ENCODE measurements around the gene PLEKHH2. TPM values are rescaled to one million over a fixed set of nuclear protein-coding genes. Genes with fewer than 3 reads are reported as not detected.

The PLEKHH2 gene
- total RNA-seq, 2 experiments from 2014 or later: 0.35 to 0.48 TPM

GRCh38 chr2:43737097-43737854 is 100.2 kb downstream of the PLEKHH2 start:
- CTCF ChIA-PET: interaction anchor here (0.9 kb wide), 1 partner anchor 32 kb away, joined by 3 read pairs; no protein-coding TSS in a partner anchor
- no peak overlapping the region for H3K4me3 Mint-ChIP-seq
- POLR2A ChIA-PET: no interaction called here
- no peaks in the 10 kb centered on the region for H3K36me3 Mint-ChIP-seq (ENCODE audit: low read depth)
- H3K27ac Mint-ChIP-seq: no peak overlapping the region
- no peak for DNase-seq
- no peaks in the 10 kb centered on the region for H3K4me1 Mint-ChIP-seq
- H3K9me3 Mint-ChIP-seq: no peaks in the 10 kb centered on the region
- peaks cover 19% of the 10 kb centered on the region for H3K27me3 Mint-ChIP-seq

GRCh38 chr2:43737855-43738254 is 100.8 kb downstream of the PLEKHH2 start:
- H3K9me3 Mint-ChIP-seq: no peaks in the 10 kb centered on the region
- no peaks in the 10 kb centered on the region for H3K4me1 Mint-ChIP-seq
- H3K27ac Mint-ChIP-seq: no peak overlapping the region
- H3K27me3 Mint-ChIP-seq: peaks cover 15% of the 10 kb centered on the region
- POLR2A ChIA-PET: no interaction called here
- CTCF ChIA-PET: interaction anchor here (0.9 kb wide), 1 partner anchor 33 kb away, joined by 3 read pairs; no protein-coding TSS in a partner anchor
- no peak overlapping the region for H3K4me3 Mint-ChIP-seq
- DNase-seq: no peak
- H3K36me3 Mint-ChIP-seq (ENCODE audit: low read depth): no peaks in the 10 kb centered on the region

GRCh38 chr2:43738257-43738656 is 101.2 kb downstream of the PLEKHH2 start:
- ChIA-PET CTCF (interaction anchor here (0.9 kb wide), 1 partner anchor 33 kb away, joined by 3 read pairs; no protein-coding TSS in a partner anchor), POLR2A (no interaction called here)
- Mint-ChIP-seq H3K27me3 (peaks cover 15% of the 10 kb centered on the region), H3K36me3 (ENCODE audit: low read depth) (no peaks in the 10 kb centered on the region), H3K9me3 (no peaks in the 10 kb centered on the region), H3K27ac (no peak overlapping the region), H3K4me3 (no peak overlapping the region), H3K4me1 (no peaks in the 10 kb centered on the region)
- no peak for DNase-seq

GRCh38 chr2:43743706-43744105 is 106.6 kb downstream of the PLEKHH2 start:
- CTCF ChIA-PET: no interaction called here
- no peaks in the 10 kb centered on the region for H3K9me3 Mint-ChIP-seq

GRCh38 chr2:43745457-43745856 is 108.4 kb downstream of the PLEKHH2 start:
- Mint-ChIP-seq H3K36me3 (ENCODE audit: low read depth) (no peaks in the 10 kb centered on the region), H3K9me3 (no peaks in the 10 kb centered on the region), H3K27ac (no peak overlapping the region), H3K27me3 (peaks cover 1% of the 10 kb centered on the region), H3K4me3 (no peak overlapping the region), H3K4me1 (no peaks in the 10 kb centered on the region)
- POLR2A ChIA-PET: no interaction called here
- CTCF ChIA-PET: no interaction called here
- DNase-seq: no peak

More at GRCh38 chr2:43743706-43744105, 106.6 kb downstream of the PLEKHH2 start:
- DNase-seq: no peak
- Mint-ChIP-seq H3K4me3 (no peak overlapping the region), H3K4me1 (no peaks in the 10 kb centered on the region), H3K27me3 (peaks cover 8% of the 10 kb centered on the region), H3K36me3 (ENCODE audit: low read depth) (no peaks in the 10 kb centered on the region), H3K27ac (no peak overlapping the region)
- POLR2A ChIA-PET: no interaction called here

- Mint-ChIP-seq H3K4me1 (no peaks in the 10 kb centered on the region), H3K36me3 (ENCODE audit: low read depth) (no peaks in the 10 kb centered on the region), H3K27me3 (peaks cover 4% of the 10 kb centered on the region), H3K9me3 (no peaks in the 10 kb centered on the region), H3K4me3 (no peak overlapping the region), H3K27ac (no peak overlapping the region)
- CTCF ChIA-PET: no interaction called here
- DNase-seq: no peak
- POLR2A ChIA-PET: no interaction called here
Observed at GRCh38 chr2:43748333-43748732, 111.3 kb downstream of the PLEKHH2 start.

- ChIA-PET CTCF (interaction anchor here (0.6 kb wide), 1 partner anchor 239 kb away, joined by 4 read pairs; no protein-coding TSS in a partner anchor), POLR2A (no interaction called here)
- no peak for DNase-seq
- H3K36me3 Mint-ChIP-seq (ENCODE audit: low read depth): no peaks in the 10 kb centered on the region
- H3K4me3 Mint-ChIP-seq: no peak overlapping the region
- peaks cover 4% of the 10 kb centered on the region for H3K27me3 Mint-ChIP-seq
- no peaks in the 10 kb centered on the region for H3K9me3 Mint-ChIP-seq
- no peaks in the 10 kb centered on the region for H3K4me1 Mint-ChIP-seq
- H3K27ac Mint-ChIP-seq: no peak overlapping the region
Observed at GRCh38 chr2:43749583-43749982, 112.5 kb downstream of the PLEKHH2 start.

- no peaks in the 10 kb centered on the region for H3K9me3 Mint-ChIP-seq
- DNase-seq: no peak
- H3K27me3 Mint-ChIP-seq: peaks cover 7% of the 10 kb centered on the region
- no peak overlapping the region for H3K27ac Mint-ChIP-seq
- CTCF ChIA-PET: no interaction called here
- no peaks in the 10 kb centered on the region for H3K4me1 Mint-ChIP-seq
- POLR2A ChIA-PET: no interaction called here
- H3K36me3 Mint-ChIP-seq (ENCODE audit: low read depth): no peaks in the 10 kb centered on the region
- H3K4me3 Mint-ChIP-seq: no peak overlapping the region
Observed at GRCh38 chr2:43751476-43751990, 114.5 kb downstream of the PLEKHH2 start.

- CTCF ChIA-PET: no interaction called here
- Mint-ChIP-seq H3K27me3 (peaks cover 7% of the 10 kb centered on the region), H3K36me3 (ENCODE audit: low read depth) (no peaks in the 10 kb centered on the region), H3K4me1 (no peaks in the 10 kb centered on the region), H3K4me3 (no peak overlapping the region), H3K9me3 (no peaks in the 10 kb centered on the region), H3K27ac (no peak overlapping the region)
- no peak for DNase-seq
- POLR2A ChIA-PET: no interaction called here
Observed at GRCh38 chr2:43752302-43752701, 115.2 kb downstream of the PLEKHH2 start.

GRCh38 chr2:43754180-43754579 is 117.1 kb downstream of the PLEKHH2 start:
- Mint-ChIP-seq H3K27ac (no peak overlapping the region), H3K36me3 (ENCODE audit: low read depth) (no peaks in the 10 kb centered on the region), H3K4me3 (no peak overlapping the region), H3K4me1 (no peaks in the 10 kb centered on the region), H3K9me3 (no peaks in the 10 kb centered on the region), H3K27me3 (peaks cover 7% of the 10 kb centered on the region)
- ChIA-PET CTCF (no interaction called here), POLR2A (no interaction called here)
- no peak for DNase-seq

GRCh38 chr2:43758739-43759138 is 121.7 kb downstream of the PLEKHH2 start:
- Mint-ChIP-seq H3K9me3 (no peaks in the 10 kb centered on the region), H3K36me3 (ENCODE audit: low read depth) (no peaks in the 10 kb centered on the region), H3K4me3 (no peak overlapping the region), H3K27ac (no peak overlapping the region), H3K27me3 (peaks cover 3% of the 10 kb centered on the region), H3K4me1 (peaks cover 3% of the 10 kb centered on the region)
- DNase-seq: no peak
- ChIA-PET POLR2A (no interaction called here), CTCF (no interaction called here)

GRCh38 chr2:43759195-43759594 is 122.1 kb downstream of the PLEKHH2 start:
- Mint-ChIP-seq H3K4me3 (no peak overlapping the region), H3K27ac (no peak overlapping the region), H3K27me3 (peaks cover 3% of the 10 kb centered on the region), H3K4me1 (peaks cover 3% of the 10 kb centered on the region), H3K36me3 (ENCODE audit: low read depth) (no peaks in the 10 kb centered on the region), H3K9me3 (no peaks in the 10 kb centered on the region)
- POLR2A ChIA-PET: no interaction called here
- CTCF ChIA-PET: no interaction called here
- DNase-seq: no peak

- peaks cover 3% of the 10 kb centered on the region for H3K27me3 Mint-ChIP-seq
- DNase-seq: no peak
- ChIA-PET CTCF (no interaction called here), POLR2A (no interaction called here)
- H3K36me3 Mint-ChIP-seq (ENCODE audit: low read depth): no peaks in the 10 kb centered on the region
- no peaks in the 10 kb centered on the region for H3K9me3 Mint-ChIP-seq
- peaks cover 7% of the 10 kb centered on the region for H3K4me1 Mint-ChIP-seq
- H3K27ac Mint-ChIP-seq: no peak overlapping the region
- H3K4me3 Mint-ChIP-seq: no peak overlapping the region
Observed at GRCh38 chr2:43762286-43762685, 125.2 kb downstream of the PLEKHH2 start.

- DNase-seq: no peak
- no peak overlapping the region for H3K27ac Mint-ChIP-seq
- peaks cover 7% of the 10 kb centered on the region for H3K4me1 Mint-ChIP-seq
- H3K9me3 Mint-ChIP-seq: no peaks in the 10 kb centered on the region
- H3K36me3 Mint-ChIP-seq (ENCODE audit: low read depth): no peaks in the 10 kb centered on the region
- peaks cover 6% of the 10 kb centered on the region for H3K27me3 Mint-ChIP-seq
- no peak overlapping the region for H3K4me3 Mint-ChIP-seq
- ChIA-PET CTCF (no interaction called here), POLR2A (no interaction called here)
Observed at GRCh38 chr2:43763091-43763490, 126.0 kb downstream of the PLEKHH2 start.

Data from activated CD4-positive, alpha-beta memory T cell treated with anti-CD3 and anti-CD28 coated beads, Interleukin-2, amount 10 ng/mL, durations not matched to agents 7 days and 5 days (primary cell).